GM19328 (cell line): Measurements from ENCODE around the gene SLC39A6.
A peak's percentile ranks its signal among the peaks of the same experiment; 100 is the strongest.
"Not testable (repeated sequence)": the region's sequence is repeated elsewhere in the genome, so short reads cannot be mapped to it uniquely, and the experiment has no call there.

ENCODE experiments used
- ATAC-seq: cut with Tn5 transposase; IDR thresholded peaks from one replicate; pipeline ENCODE4 v1.9.1; 2021; ENCODE audit warnings: mild to moderate bottlenecking, moderate library complexity; ENCODE audit not compliant: unreplicated experiment

The SLC39A6 gene

DNA sequence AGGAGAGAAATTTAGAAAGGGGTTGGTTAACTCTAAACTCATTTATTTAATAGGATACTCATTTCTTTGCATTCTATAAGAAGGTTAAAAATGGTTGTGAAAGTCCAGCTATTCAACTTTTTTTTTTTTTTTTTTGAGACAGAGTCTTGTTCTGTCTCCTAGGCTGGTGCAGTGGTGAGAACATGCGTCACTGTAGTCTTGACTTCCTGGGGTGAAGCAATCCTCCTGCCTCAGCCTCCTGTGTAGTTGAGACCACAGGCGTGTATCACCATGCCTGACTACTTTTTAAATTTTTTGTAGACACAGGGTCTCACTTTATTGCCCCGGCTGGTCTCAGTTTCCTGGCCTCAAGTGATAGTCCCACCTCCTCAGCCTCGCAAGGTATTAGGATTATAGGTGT is 12.4 kb upstream of the SLC39A6 start:
- no peak for ATAC-seq

DNA sequence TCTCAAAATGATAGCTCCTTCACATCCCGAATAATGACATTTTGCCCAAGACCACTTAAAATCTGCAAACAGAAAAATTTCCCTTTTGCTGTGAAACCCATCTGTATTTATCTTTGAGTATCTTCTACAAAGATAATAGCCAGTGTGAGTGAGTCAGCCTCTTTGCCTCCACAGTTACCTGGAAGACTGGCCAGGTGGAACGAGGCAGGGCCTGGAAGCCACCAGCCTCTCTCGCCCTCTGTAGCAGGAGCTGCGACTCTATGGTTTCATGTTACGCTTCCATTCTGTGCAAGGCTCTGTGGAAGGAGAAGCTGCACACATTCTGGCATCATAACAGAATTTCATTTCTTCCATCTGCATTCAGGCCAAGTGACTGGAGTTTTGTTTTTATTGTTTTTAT is 10.1 kb upstream of the SLC39A6 start:
- no peak for ATAC-seq

DNA sequence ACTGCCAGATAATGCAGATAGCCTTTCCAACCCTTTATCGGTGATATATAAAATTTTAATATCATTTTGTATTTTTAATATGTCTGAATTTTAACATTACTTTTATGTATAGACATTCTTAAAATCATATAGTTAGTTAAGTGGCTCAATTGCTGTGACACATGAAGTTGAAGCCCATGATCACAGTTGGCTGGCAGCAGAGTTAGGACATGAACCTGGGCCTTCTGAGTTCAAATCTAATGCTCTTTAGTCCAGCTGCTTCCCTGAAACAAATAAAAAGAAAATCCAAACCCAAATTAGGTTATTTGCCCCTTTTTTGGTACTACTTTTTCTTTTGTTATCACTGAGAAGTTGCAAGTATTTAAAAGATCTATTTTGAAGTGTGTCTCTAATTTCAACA is 6.1 kb upstream of the SLC39A6 start:
- ATAC-seq: no peak

DNA sequence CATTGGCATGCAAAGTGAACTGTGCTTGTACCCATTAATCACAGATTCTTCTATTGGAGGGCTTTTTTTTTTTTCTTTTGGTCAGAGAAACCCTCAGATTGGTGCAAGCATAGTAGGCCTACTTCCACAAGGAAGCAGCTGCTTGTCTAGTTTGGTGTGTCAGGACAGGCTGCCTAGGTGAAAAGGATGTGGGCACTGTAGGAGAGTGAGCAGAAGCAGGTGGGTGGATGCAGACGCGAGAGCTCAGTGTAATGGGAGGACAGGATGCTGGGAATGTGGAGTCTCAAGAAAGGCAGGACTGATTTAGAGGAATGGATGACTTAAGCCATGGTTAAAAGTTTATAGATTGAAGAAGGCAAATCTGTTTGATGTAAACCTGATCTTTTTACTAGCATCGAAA is 3.6 kb upstream of the SLC39A6 start:
- ATAC-seq: no peak

- no peak for ATAC-seq
Observed at GRCh38 chr18:36131692-36132483, 2.7 kb upstream of the SLC39A6 start.

GRCh38 chr18:36130883-36131653 is 1.9 kb upstream of the SLC39A6 start:
- no peak for ATAC-seq

DNA sequence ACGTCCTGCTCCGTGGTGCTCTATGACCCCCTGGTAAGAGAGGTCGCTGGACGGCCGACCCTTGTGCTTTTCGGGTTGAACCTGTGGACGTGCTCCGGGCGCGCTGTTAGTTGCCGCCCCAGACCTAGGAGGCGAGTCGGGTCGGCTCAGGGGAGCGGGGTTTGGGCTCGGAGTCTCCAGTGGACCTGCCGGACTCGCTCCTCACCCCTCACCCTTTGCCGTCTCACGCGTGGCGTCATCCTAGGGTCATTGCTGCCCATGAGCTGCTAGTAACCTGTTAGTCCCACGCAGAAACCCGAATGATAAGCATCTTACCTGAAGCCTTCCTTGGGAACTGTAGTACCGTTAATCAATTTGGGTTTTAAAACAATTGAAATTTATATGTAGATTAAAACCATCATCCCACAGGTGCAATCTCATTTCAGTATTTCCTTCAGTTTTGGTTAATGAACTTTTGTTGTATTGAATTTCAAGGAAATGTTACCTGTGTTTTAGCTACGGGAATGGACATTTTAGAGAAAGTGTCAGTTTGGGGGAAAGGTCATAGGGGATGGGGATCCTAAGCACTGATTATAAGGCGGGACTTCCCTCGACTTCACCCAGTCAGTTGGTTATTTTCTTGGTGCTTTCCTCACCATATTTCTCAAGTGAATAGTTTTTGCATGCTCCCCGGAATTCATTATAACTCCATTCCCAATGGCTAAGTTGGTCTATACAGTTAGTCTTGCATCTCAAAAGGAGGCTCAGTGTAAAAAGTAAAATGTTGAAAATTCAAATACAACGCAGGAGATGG is 1.1 kb upstream of the SLC39A6 start:
- ATAC-seq: peak; percentile 11

DNA sequence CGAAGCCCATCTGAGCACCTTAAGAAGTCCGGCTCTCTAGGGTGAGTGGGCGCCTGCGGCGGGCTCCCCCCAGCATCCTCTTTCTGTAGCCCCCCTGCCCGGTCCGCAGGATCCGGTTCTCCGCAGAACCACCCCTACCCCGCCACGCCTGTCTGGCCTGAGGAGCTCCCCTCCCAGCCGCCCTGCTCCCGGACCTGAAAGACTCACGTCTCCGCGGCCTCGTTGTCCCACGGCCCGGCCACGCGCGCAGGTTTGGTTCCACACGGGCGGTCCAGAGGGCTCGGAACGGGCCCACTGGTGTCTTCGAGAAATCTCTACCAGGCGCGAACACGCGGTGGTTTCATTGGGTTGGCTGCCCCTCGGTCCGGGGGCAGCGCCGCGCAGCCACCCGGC is 237 bp downstream of the SLC39A6 start:
- peak; percentile 9 for ATAC-seq

DNA sequence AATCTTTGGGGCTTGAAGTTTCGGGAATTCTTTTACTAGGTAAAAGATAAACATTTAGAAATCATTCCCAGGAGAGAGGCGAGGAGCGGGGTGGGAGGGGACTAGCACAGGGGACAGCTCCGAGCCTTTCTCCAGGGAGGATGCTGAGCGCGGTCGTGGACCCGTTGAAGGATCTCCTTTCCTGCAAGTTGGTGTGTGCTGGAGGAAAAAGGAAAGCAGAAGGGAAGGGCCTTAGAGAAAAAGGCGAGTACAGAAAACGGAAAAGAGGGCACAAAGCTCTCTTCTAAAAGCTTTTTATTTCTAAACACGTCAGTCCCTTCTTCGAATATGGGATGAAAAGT is 640 bp downstream of the SLC39A6 start:
- ATAC-seq: no peak

GRCh38 chr18:36127836-36128529 is 1.2 kb downstream of the SLC39A6 start:
- no peak for ATAC-seq

- ATAC-seq: no peak
Observed at GRCh38 chr18:36126668-36127067, 2.5 kb downstream of the SLC39A6 start.

GRCh38 chr18:36124841-36125240 is 4.3 kb downstream of the SLC39A6 start:
- ATAC-seq: no peak

GRCh38 chr18:36120297-36120696 is 8.8 kb downstream of the SLC39A6 start:
- no peak for ATAC-seq

DNA sequence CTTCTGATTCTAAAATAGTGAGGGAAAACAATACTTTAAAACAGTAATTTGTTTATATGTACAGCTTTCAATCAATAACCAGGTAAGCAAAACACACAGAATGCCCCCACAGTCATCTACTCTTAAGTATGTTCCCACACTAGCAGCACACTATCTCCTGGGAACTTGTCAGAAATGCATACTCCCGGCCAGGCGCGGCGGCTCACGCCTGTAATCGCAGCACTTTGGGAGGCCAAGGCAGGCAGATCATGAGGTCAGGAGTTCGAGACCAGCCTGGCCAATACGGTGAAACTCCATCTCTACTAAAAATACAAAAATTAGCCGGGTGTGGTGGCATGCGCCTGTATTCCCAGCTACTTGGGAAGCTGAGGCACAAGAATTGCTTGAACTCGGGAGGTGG is 12.4 kb downstream of the SLC39A6 start:
- ATAC-seq: not testable (repeated sequence)

DNA sequence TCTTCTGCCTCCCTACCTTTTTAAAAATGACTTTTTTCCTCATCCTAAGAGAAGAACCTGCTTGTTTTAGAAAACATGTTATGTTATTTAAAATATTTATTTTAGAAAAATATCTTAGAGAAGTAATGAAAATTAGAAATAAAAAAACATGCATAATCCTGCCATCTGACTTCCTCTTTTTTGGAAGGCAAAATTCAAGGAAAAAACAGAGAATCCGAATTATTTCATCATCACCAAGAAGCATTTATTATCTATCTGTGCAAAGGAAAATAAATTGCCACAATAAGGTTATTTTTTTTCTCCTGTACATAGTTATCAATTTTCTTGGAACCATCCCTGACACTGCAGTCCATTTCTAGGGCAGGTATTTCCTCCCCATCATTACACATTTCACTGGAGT is 14.4 kb downstream of the SLC39A6 start:
- no peak for ATAC-seq

- no peak for ATAC-seq
Observed at GRCh38 chr18:36114251-36114650, 14.9 kb downstream of the SLC39A6 start.

- no peak for ATAC-seq
Observed at GRCh38 chr18:36112302-36112701, 16.8 kb downstream of the SLC39A6 start.

- ATAC-seq: no peak
Observed at GRCh38 chr18:36109737-36110136, 19.4 kb downstream of the SLC39A6 start.

- ATAC-seq: no peak
Observed at GRCh38 chr18:36108601-36109000, 20.5 kb downstream of the SLC39A6 start.

DNA sequence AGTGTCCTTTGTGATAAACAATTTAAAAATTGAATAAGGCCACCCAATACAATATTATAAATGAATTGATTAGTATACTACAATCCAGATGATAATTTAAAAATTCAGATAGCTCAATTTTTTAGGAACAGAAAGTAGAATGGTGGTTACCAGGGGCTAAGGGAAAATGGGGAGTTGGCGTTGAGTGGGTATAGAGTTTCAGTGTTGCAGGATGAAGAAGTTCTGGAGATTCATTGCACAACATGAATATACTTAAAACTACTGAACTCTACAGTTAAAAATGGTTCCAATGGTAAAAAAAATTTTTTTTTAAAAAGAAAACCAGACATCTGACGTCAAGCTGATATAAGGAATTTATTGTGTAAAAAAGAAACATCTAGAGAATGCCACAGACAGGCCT is 20.9 kb downstream of the SLC39A6 start:
- no peak for ATAC-seq

- ATAC-seq: no peak
Observed at GRCh38 chr18:36107477-36107876, 21.7 kb downstream of the SLC39A6 start.
